K562 (cell line): ENCODE measurements around the gene RPRD1B. TPM values are rescaled to one million over a fixed set of nuclear protein-coding genes. Genes with fewer than 3 reads are reported as not detected.

Experiments used
- ATAC-seq: fragments of 200-7000 bp; cut with Tn5 transposase; 3 replicates; pipeline ENCODE4 v1.9.1; 2020; ENCODE audit warnings: moderate library complexity
- BruUV-seq: library from RNA; stranded (reverse); fragments of 400-500 nt; replicated peaks from 2 replicates; lab custom pipeline; 2021; lab: Mats Ljungman, UMichigan
- CTCF ChIA-PET: fragments of 300-600 bp; formaldehyde crosslinking; extraction: SDS; loops from one replicate; lab custom pipeline; 2021; ENCODE audit warnings: low intra/inter-chr PET ratio; lab: Yijun Ruan, JAX
- POLR2A ChIA-PET: fragments of 300-600, 350-650 bp; sonication (Branson Sonifier 250); formaldehyde crosslinking; extraction: SDS; loops from one replicate; lab custom pipeline; 2021; ENCODE audit warnings: antibody characterized with exemption, inconsistent platforms; lab: Yijun Ruan, JAX
- DNase-seq, 4 experiments: peaks; one replicate each; pipeline versions ENCODE4 v3.0.0 to v3.0.0-alpha.2; 2011 to 2018; ENCODE audit warnings: low spot score in 3 of 4, mixed read lengths in 3 of 4; ENCODE audit errors: extremely low read depth in 1 of 4
- FAIRE-seq: peaks from 2 replicates; lab custom pipeline; 2011; peaks lifted over from hg19 to GRCh38; lab: Jason Lieb, UNC
- H2AFZ ChIP-seq: 2 replicates; pipeline ENCODE4 v1.6.0; 2011; ENCODE audit warnings: low read depth, low read length, control low read depth, inconsistent platforms
- H3K27ac ChIP-seq: fragments of 200-600 bp; 3 replicates; pipeline ENCODE4 v1.8.0; 2011; ENCODE audit warnings: low read depth, mild to moderate bottlenecking, control low read depth, inconsistent platforms, low read length, moderate library complexity, mixed read lengths; ENCODE audit errors: extremely low read depth
- H3K27me3 ChIP-seq, 2 experiments: fragments of 300-600 bp in 1 of 2; 2 replicates in 1 of 2; 3 replicates in 1 of 2; pipeline versions ENCODE4 v1.6.0 to v1.8.0; 2011; ENCODE audit warnings: inconsistent platforms in 2 of 2, low read length in 2 of 2, mild to moderate bottlenecking in 1 of 2, mixed read lengths in 1 of 2, moderate library complexity in 1 of 2; ENCODE audit not compliant: control insufficient read depth in 2 of 2, insufficient read depth in 2 of 2
- H3K36me3 ChIP-seq: fragments of 300-600 bp; 3 replicates; pipeline ENCODE4 v1.8.0; 2011; ENCODE audit warnings: mild to moderate bottlenecking, low read length, inconsistent platforms; ENCODE audit not compliant: control insufficient read depth, insufficient read depth
- H3K4me1 ChIP-seq, 2 experiments: fragments of 200-600 bp in 1 of 2; replicated peaks in 1 of 2; 2 replicates in 1 of 2; 3 replicates in 1 of 2; pipeline versions ENCODE4 v1.5.1 to v1.8.0; 2011; ENCODE audit warnings: inconsistent platforms in 2 of 2, low read length in 2 of 2, mild to moderate bottlenecking in 1 of 2, mixed read lengths in 1 of 2, moderate library complexity in 1 of 2; ENCODE audit not compliant: control insufficient read depth in 2 of 2, insufficient read depth in 2 of 2
- H3K4me2 ChIP-seq: 2 replicates; pipeline ENCODE4 v1.6.1; 2011; ENCODE audit warnings: low read length, control low read depth, inconsistent platforms, mixed read lengths; ENCODE audit not compliant: insufficient read depth
- H3K4me3 ChIP-seq: fragments of 200-600 bp; sonication (generic), shearing (Covaris generic); 2 replicates; pipeline ENCODE4 v1.5.1; 2016; ENCODE audit warnings: control low read depth, inconsistent platforms
- H3K79me2 ChIP-seq: fragments of 200-600 bp; 3 replicates; pipeline ENCODE4 v1.8.0; 2011; ENCODE audit warnings: low read length, inconsistent platforms; ENCODE audit not compliant: control insufficient read depth, insufficient read depth
- H3K9ac ChIP-seq, 2 experiments: 2 replicates each; pipeline versions ENCODE4 v1.6.0 to v1.6.1; 2011; ENCODE audit warnings: low read depth in 2 of 2, low read length in 2 of 2, control low read depth in 1 of 2, inconsistent platforms in 1 of 2, mild to moderate bottlenecking in 1 of 2, mixed read lengths in 1 of 2; ENCODE audit not compliant: insufficient read depth in 1 of 2
- H3K9me1 ChIP-seq: one replicate; pipeline ENCODE4 v1.6.0; 2011; ENCODE audit warnings: inconsistent platforms, mild to moderate bottlenecking, low read length, moderate library complexity; ENCODE audit not compliant: control insufficient read depth, insufficient read depth
- H3K9me3 ChIP-seq: replicated peaks from 2 replicates; pipeline ENCODE4 v1.5.1; 2011; ENCODE audit warnings: low read depth, low read length, inconsistent platforms; ENCODE audit not compliant: control insufficient read depth, insufficient read depth
- H4K20me1 ChIP-seq: replicated peaks from 2 replicates; pipeline ENCODE4 v1.6.1; 2011; ENCODE audit warnings: low read length, inconsistent platforms, mixed read lengths; ENCODE audit not compliant: control insufficient read depth, insufficient read depth
- ATF1 ChIP-seq, 2 experiments: fragments of 450-650 bp in 1 of 2; IDR thresholded peaks; 2 replicates each; pipeline ENCODE4 v1.6.1; 2016; ENCODE audit warnings: missing compliant biosample characterization in 1 of 2, missing genetic modification characterization in 1 of 2
- PML ChIP-seq: IDR thresholded peaks from 2 replicates; pipeline ENCODE4 v1.6.1; 2012; ENCODE audit warnings: low read length, inconsistent platforms
- ZNF395 ChIP-seq: fragments of 200-800 bp; sonication (Bioruptor generic); IDR thresholded peaks from 2 replicates; pipeline ENCODE4 v1.6.1; 2017; ENCODE audit warnings: missing genetic modification characterization, missing compliant biosample characterization
- ZNF431 ChIP-seq: sonication (generic); formaldehyde crosslinking; IDR thresholded peaks from 2 replicates; pipeline ENCODE4 v1.8.0; 2022; ENCODE audit warnings: mild to moderate bottlenecking, missing genetic modification reagents
- ZNF778 ChIP-seq: fragments of 450-650 bp; formaldehyde crosslinking; IDR thresholded peaks from 2 replicates; pipeline ENCODE4 v1.4.0; 2020; ENCODE audit warnings: mild to moderate bottlenecking, moderate library complexity
- WGBS: fragments of 100-300 bp; shearing (Covaris generic); methylation state at CpG from one replicate; pipeline ENCODE4 v1.1.6; 2016; ENCODE audit warnings: low coverage, mixed read lengths; ENCODE audit not compliant: insufficient coverage; ENCODE audit errors: missing lambda C conversion rate; 5-methylcytosine and 5-hydroxymethylcytosine counted together
- in situ Hi-C: fragments of 300-500 bp; cut with MboI; formaldehyde crosslinking; loops from 4 replicates; pipeline ENCODE4 v1.15.0; 2018; ENCODE audit warnings: inconsistent platforms, mixed read lengths
- intact Hi-C: fragments of 100-400 bp; cut with micrococcal nuclease; formaldehyde crosslinking; loops from 2 replicates; pipeline ENCODE4 v1.14.2; 2022
- polyA plus RNA-seq, 8 experiments: library from polyadenylated mRNA; depleted of rRNA in 4 of 8; stranded (reverse) in 5 of 8; unstranded in 3 of 8; fragments of >200 nt; fragmentation: Nextera tagmentation in 2 of 8; fragmentation: Illumina TruSeq in 1 of 8; extraction: Ambion mirVana in 2 of 8; extraction: Trizol in 1 of 8; gene quantifications; 2 replicates each; pipeline versions ENCODE4 v1.2.1 to v1.2.3, GENCODE V29; 2011 to 2014; ENCODE audit warnings: inconsistent platforms in 1 of 8, missing spikeins in 1 of 8
- total RNA-seq, 7 experiments: library from RNA; depleted of rRNA in 6 of 7; stranded (reverse); fragments of >200 nt in 6 of 7; fragmentation: Illumina TruSeq in 2 of 7; extraction: Trizol in 2 of 7; gene quantifications; 2 replicates each; pipeline versions ENCODE4 v1.2.1 to v1.2.3, GENCODE V29; 2011 to 2021; ENCODE audit warnings: low replicate concordance in 1 of 7
- TF ChIP-seq, protein P1 (sequence below): fragments of 450-650 bp; formaldehyde crosslinking; IDR thresholded peaks from 2 replicates; pipeline ENCODE4 v1.4.0; 2022; ENCODE audit warnings: missing genetic modification characterization
- TF ChIP-seq, protein P2 (sequence below), 3 experiments: fragments of 200-800 bp in 1 of 3; fragments of 250-450 bp in 1 of 3; fragments of 450-650 bp in 1 of 3; sonication (Bioruptor Pico) in 1 of 3; sonication (Bioruptor generic) in 1 of 3; formaldehyde crosslinking in 1 of 3; IDR thresholded peaks; 2 replicates each; pipeline versions ENCODE4 v1.6.1 to v1.8.0; 2016 to 2022; ENCODE audit warnings: mild to moderate bottlenecking in 2 of 3, missing genetic modification characterization in 2 of 3, missing compliant biosample characterization in 1 of 3, moderate library complexity in 1 of 3
- TF ChIP-seq, protein P3 (sequence below): fragments of 450-650 bp; IDR thresholded peaks from 2 replicates; pipeline ENCODE4 v1.6.1; 2016

Gene RPRD1B
- total and polyA plus RNA-seq, 9 of the 15 experiments (the other 6 are each of a cell fraction or from before 2014, with no cell fraction given): 5.5 to 43.0 (median 24.4) TPM

DNA sequence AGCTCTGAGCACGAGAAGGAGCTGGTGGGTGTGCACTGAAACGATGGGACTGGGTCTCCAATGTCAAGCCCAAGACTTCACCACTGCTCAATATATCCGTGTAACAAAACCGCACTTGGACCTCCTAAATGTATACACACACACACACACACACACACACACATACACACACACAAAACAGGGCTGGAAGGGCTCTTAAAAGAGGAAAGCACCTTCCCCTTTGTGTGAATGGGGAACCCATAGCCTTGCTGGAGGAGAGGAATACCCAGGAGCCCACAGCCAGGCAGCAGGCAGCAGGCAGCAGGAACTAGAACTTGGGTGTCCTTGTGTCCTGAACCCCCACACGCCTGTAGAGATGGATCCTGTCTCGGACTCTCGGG, 101.7 kb downstream of the RPRD1B start:
- Histone ChIP-seq H3K4me1 (peaks cover 16 to 29% of the 10 kb centered on the region in 2 experiments), H3K9me3 (no peaks in the 10 kb centered on the region), H4K20me1 (0 out of 2 replicates have a peak, but pooled peaks cover 5% of the 10 kb centered on the region), H3K36me3 (peaks cover 72% of the 10 kb centered on the region; the same call in 2 of the 3 replicates), H3K9ac (peak overlapping the region in 1 of 2 experiments; percentile 86; a peak in 2 of 4 replicates), H3K79me2 (no peaks in the 10 kb centered on the region), H2AFZ (0 out of 2 replicates have a peak overlapping the region, but pooled peaks have one; percentile 24), H3K9me1 (no peaks in the 10 kb centered on the region), H3K4me2 (no peak overlapping the region)
- BruUV-seq: no TSS peak
- WGBS: 67% methylated on average over 7 of the region's 7 CpGs
- FAIRE-seq (no peak), DNase-seq (no peak)
- intact Hi-C loops (no loop called here), in situ Hi-C loops (no loop called here)
- POLR2A ChIA-PET: interaction anchor here (0.5 to 3.7 kb wide), 4 partner anchors 7 to 56 kb away, joined by 3 to 13 read pairs (median 3); no protein-coding TSS in a partner anchor
- TF ChIP-seq ATF1 (CRISPR knock-in tag; IDR thresholded peaks at IDR 0.05): no peak
- no peak for TF ChIP-seq ATF1 (tag; IDR thresholded peaks at IDR 0.05)
- no peak for TF ChIP-seq PML
- TF ChIP-seq ZNF395: peak; percentile 17; the same call in 1 of the 2 replicates
- no peak for TF ChIP-seq ZNF778 (CRISPR knock-in tag)
- TF ChIP-seq, protein P1, sequence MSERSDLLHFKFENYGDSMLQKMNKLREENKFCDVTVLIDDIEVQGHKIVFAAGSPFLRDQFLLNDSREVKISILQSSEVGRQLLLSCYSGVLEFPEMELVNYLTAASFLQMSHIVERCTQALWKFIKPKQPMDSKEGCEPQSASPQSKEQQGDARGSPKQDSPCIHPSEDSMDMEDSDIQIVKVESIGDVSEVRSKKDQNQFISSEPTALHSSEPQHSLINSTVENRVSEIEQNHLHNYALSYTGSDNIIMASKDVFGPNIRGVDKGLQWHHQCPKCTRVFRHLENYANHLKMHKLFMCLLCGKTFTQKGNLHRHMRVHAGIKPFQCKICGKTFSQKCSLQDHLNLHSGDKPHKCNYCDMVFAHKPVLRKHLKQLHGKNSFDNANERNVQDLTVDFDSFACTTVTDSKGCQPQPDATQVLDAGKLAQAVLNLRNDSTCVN (CRISPR knock-in tag): peak; percentile 32; the same call in 1 of the 2 replicates
- 0 out of 2 replicates have a peak, but pooled peaks have one; percentile 40 for TF ChIP-seq ZNF431 (CRISPR knock-in tag)
- TF ChIP-seq, protein P2, sequence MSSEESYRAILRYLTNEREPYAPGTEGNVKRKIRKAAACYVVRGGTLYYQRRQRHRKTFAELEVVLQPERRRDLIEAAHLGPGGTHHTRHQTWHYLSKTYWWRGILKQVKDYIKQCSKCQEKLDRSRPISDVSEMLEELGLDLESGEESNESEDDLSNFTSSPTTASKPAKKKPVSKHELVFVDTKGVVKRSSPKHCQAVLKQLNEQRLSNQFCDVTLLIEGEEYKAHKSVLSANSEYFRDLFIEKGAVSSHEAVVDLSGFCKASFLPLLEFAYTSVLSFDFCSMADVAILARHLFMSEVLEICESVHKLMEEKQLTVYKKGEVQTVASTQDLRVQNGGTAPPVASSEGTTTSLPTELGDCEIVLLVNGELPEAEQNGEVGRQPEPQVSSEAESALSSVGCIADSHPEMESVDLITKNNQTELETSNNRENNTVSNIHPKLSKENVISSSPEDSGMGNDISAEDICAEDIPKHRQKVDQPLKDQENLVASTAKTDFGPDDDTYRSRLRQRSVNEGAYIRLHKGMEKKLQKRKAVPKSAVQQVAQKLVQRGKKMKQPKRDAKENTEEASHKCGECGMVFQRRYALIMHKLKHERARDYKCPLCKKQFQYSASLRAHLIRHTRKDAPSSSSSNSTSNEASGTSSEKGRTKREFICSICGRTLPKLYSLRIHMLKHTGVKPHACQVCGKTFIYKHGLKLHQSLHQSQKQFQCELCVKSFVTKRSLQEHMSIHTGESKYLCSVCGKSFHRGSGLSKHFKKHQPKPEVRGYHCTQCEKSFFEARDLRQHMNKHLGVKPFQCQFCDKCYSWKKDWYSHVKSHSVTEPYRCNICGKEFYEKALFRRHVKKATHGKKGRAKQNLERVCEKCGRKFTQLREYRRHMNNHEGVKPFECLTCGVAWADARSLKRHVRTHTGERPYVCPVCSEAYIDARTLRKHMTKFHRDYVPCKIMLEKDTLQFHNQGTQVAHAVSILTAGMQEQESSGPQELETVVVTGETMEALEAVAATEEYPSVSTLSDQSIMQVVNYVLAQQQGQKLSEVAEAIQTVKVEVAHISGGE (CRISPR knock-in tag; IDR thresholded peaks at IDR 0.05): no peak
- TF ChIP-seq, protein P3, sequence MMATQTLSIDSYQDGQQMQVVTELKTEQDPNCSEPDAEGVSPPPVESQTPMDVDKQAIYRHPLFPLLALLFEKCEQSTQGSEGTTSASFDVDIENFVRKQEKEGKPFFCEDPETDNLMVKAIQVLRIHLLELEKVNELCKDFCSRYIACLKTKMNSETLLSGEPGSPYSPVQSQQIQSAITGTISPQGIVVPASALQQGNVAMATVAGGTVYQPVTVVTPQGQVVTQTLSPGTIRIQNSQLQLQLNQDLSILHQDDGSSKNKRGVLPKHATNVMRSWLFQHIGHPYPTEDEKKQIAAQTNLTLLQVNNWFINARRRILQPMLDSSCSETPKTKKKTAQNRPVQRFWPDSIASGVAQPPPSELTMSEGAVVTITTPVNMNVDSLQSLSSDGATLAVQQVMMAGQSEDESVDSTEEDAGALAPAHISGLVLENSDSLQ: 0 out of 2 replicates have a peak, but pooled peaks have one; percentile 3
- TF ChIP-seq, all 486 proteins: peak for 4
- ATAC-seq: peak; percentile 9; the same call in 2 of the 3 replicates
- H3K4me3 ChIP-seq: no peak overlapping the region
- peak overlapping the region; percentile 47; the same call in 1 of the 3 replicates for H3K27ac ChIP-seq
- H3K27me3 ChIP-seq: no peaks in the 10 kb centered on the region
- CTCF ChIA-PET: no interaction called here
